Testis (tissue), 3 donors: ENCODE measurements around the gene SF3B5. TPM values are rescaled to one million over a fixed set of nuclear protein-coding genes. Genes with fewer than 3 reads are reported as not detected.

ENCODE experiments used
- DNase-seq: peaks from one replicate; pipeline ENCODE4 v3.0.0-alpha.2; 2019
- H3K27ac ChIP-seq, 2 donors: fragments of 200-600 bp; sonication (generic); one replicate each; pipeline ENCODE4 v1.5.1; 2019
- H3K27me3 ChIP-seq: fragments of 200-600 bp; sonication (generic); one replicate; pipeline ENCODE4 v1.5.1; 2019
- H3K36me3 ChIP-seq: fragments of 200-600 bp; sonication (generic); one replicate; pipeline ENCODE4 v1.5.1; 2017; ENCODE audit warnings: low read depth; ENCODE audit errors: missing control alignments
- H3K4me1 ChIP-seq: fragments of 200-600 bp; sonication (generic); one replicate; pipeline ENCODE4 v1.5.1; 2019
- H3K4me3 ChIP-seq, 2 donors: fragments of 200-600 bp; sonication (generic); one replicate each; pipeline ENCODE4 v1.5.1; 2017 to 2019
- H3K9me3 ChIP-seq: fragments of 200-600 bp; sonication (generic); one replicate; pipeline ENCODE4 v1.5.1; 2017
- POLR2A ChIP-seq: fragments of 450-650 bp; IDR thresholded peaks from one replicate; pipeline ENCODE4 v1.6.1; 2017; ENCODE audit warnings: antibody characterized with exemption, mild to moderate bottlenecking, moderate library complexity
- WGBS, 2 donors: methylation state at CpG; one replicate each; pipeline ENCODE4 v1.1.5; 2018; 5-methylcytosine and 5-hydroxymethylcytosine counted together
- intact Hi-C: fragments of 100-400 bp; cut with DNase I; formaldehyde crosslinking; loops from one replicate; pipeline ENCODE4 v1.15.1; 2023; ENCODE audit warnings: low total_unique reads
- polyA plus RNA-seq: library from polyadenylated mRNA; stranded (reverse); fragments of 350-450 nt; fragmentation: Illumina TruSeq; extraction: RNeasy Lipid Tissue Mini Kit (QIAGEN cat#74804); gene quantifications from one replicate; pipeline ENCODE4 v1.2.3, GENCODE V29; 2014; ENCODE audit warnings: low read depth, low replicate concordance; ENCODE audit not compliant: insufficient read depth
- total RNA-seq, 2 donors: library from RNA; depleted of rRNA; stranded (reverse); fragments of >200 nt; gene quantifications; one replicate each; pipeline ENCODE4 v1.2.3, GENCODE V29; 2016
- TF ChIP-seq, protein P1 (sequence below), 3 experiments: fragments of 450-650 bp in 2 of 3; fragments of 200-600 bp in 1 of 3; sonication (generic) in 1 of 3; IDR thresholded peaks; one replicate each; pipeline ENCODE4 v1.5.1; 2016 to 2019; ENCODE audit warnings: antibody characterized with exemption in 3 of 3, mild to moderate bottlenecking in 2 of 3, moderate library complexity in 1 of 3

The SF3B5 gene
- total and polyA plus RNA-seq, 3 donors from 2014 or later: 153 to 200 (median 174) TPM

DNA sequence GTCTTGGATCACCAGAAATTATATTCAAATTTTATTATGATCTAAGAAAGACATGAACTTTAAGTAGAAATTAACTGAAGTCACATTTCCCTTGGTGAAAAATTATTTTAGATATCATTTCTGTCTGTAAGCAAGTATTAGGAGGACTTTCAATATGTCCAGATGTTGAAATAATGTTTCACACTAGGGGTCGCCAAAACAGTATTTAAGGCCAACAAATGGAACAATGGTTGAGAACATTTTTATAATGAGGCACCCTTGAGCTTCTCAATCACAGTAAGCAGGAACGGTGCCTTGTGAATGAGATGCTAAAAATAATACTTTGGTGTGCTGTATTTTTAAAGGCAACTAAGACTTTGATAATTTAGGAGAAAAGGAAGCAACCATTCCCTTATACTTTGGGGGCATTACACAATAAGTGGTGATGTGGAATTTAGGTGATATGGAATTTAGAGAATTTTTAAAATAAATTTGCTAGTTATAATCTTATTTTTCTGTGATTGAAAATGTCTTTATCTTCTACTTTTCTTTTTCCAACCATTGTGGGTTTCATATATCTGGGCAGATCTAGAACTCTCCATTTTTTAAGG lies 9.6 kb upstream of the SF3B5 start:
- Histone ChIP-seq H3K27me3 (no peaks in the 10 kb centered on the region), H3K4me1 (no peaks in the 10 kb centered on the region), H3K9me3 (no peaks in the 10 kb centered on the region), H3K4me3 (no peak overlapping the region), H3K36me3 (no peaks in the 10 kb centered on the region), H3K27ac (no peak overlapping the region)
- intact Hi-C loops: no loop called here
- DNase-seq: peak; percentile 49
- TF ChIP-seq POLR2A: no peak
- TF ChIP-seq, protein P1, sequence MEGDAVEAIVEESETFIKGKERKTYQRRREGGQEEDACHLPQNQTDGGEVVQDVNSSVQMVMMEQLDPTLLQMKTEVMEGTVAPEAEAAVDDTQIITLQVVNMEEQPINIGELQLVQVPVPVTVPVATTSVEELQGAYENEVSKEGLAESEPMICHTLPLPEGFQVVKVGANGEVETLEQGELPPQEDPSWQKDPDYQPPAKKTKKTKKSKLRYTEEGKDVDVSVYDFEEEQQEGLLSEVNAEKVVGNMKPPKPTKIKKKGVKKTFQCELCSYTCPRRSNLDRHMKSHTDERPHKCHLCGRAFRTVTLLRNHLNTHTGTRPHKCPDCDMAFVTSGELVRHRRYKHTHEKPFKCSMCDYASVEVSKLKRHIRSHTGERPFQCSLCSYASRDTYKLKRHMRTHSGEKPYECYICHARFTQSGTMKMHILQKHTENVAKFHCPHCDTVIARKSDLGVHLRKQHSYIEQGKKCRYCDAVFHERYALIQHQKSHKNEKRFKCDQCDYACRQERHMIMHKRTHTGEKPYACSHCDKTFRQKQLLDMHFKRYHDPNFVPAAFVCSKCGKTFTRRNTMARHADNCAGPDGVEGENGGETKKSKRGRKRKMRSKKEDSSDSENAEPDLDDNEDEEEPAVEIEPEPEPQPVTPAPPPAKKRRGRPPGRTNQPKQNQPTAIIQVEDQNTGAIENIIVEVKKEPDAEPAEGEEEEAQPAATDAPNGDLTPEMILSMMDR (IDR thresholded peaks at IDR 0.05): peak; percentile 60 to 77 (median 61)
- WGBS, 2 donors: 20 to 33% methylated on average over 2 of the region's 2 CpGs

DNA sequence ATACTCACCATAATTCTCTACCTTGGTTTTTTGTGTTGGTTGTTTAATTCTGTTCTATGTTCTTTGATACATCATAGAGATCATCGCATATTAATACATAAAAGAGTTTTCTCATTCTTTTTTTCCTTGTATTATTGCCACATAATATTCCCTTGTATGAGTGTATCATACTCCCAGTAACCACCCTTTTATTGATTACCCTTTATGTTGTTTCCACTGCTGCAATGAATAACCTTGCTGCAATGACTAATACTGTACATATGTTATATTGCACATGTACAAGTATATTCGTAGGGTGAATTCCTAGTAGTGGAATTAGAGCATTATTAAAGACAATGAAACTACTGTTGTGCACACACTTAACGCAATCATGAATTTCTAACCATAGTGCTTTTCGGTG lies 9.1 kb upstream of the SF3B5 start:
- no peaks in the 10 kb centered on the region for H3K27me3 ChIP-seq
- WGBS, 2 donors: 59 to 60% methylated on average over 4 of the region's 4 CpGs
- H3K4me3 ChIP-seq: no peak overlapping the region
- H3K9me3 ChIP-seq: no peaks in the 10 kb centered on the region
- no peaks in the 10 kb centered on the region for H3K36me3 ChIP-seq
- H3K27ac ChIP-seq: no peak overlapping the region
- TF ChIP-seq POLR2A: no peak
- TF ChIP-seq, protein P1 (IDR thresholded peaks at IDR 0.05): no peak
- H3K4me1 ChIP-seq: no peaks in the 10 kb centered on the region
- DNase-seq: no peak
- intact Hi-C loops: no loop called here

DNA sequence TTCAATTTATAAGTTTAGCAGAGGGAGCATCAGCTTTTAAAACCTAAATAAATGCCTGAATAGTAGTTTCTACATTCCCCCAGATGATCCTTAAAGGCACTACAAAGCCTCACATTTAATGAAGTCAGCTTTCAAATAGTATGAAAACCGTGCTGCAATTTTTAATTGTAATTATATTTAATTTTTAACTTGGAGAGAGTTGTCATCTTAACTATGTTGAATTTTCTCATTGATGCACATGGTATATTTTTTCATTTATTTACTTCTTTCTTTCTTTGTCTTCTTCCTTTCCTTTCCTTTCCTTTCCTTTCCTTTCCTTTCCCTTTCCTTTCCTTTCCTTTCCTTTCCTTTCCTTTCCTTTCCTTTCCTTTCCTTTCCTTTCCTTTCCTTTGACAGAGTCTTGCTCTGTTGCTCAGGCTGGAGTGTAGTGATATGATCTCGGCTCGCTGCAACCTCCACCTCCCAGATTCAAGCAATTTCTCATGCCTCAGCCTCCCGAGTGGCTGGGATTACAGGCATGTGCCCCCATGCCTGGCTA lies 7.7 kb upstream of the SF3B5 start:
- intact Hi-C loops: no loop called here

DNA sequence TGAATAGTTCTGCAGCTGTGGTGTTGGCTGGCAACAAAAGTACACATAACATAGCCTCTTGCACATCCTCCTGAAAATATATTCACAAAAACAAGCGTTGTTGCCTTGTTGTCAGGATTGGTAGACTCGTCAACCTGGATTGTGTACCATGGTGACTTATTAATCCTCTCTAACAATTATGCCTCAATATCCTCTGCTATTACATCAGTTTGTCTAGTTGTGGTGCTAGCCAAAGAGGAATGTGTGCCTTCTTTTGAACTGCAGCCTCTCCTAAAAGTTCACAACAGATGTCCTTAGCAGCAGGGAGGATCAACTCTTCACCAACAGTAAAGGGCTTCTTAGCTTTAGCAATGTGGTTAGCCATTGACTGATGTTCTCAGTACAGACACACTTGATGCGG lies 3.6 kb upstream of the SF3B5 start:
- WGBS, 2 donors: 73 to 91% methylated on average over 3 of the region's 3 CpGs
- no peak for DNase-seq
- Histone ChIP-seq H3K36me3 (no peaks in the 10 kb centered on the region), H3K4me1 (peaks cover 7% of the 10 kb centered on the region), H3K9me3 (no peaks in the 10 kb centered on the region), H3K27ac (no peak overlapping the region), H3K4me3 (no peak overlapping the region), H3K27me3 (no peaks in the 10 kb centered on the region)
- intact Hi-C loops: no loop called here
- TF ChIP-seq, protein P1 (IDR thresholded peaks at IDR 0.05): no peak
- TF ChIP-seq POLR2A: no peak

More for the DNA sequence above, 7.7 kb upstream of the SF3B5 start:
- no peak overlapping the region for H3K4me3 ChIP-seq
- H3K27me3 ChIP-seq: no peaks in the 10 kb centered on the region
- no peaks in the 10 kb centered on the region for H3K4me1 ChIP-seq
- no peak overlapping the region for H3K27ac ChIP-seq
- TF ChIP-seq, protein P1 (IDR thresholded peaks at IDR 0.05): no peak
- no peak for TF ChIP-seq POLR2A
- no peaks in the 10 kb centered on the region for H3K9me3 ChIP-seq
- 88 to 89% methylated on average over 4 of the region's 4 CpGs for WGBS, 2 donors
- no peak for DNase-seq
- H3K36me3 ChIP-seq: no peaks in the 10 kb centered on the region

DNA sequence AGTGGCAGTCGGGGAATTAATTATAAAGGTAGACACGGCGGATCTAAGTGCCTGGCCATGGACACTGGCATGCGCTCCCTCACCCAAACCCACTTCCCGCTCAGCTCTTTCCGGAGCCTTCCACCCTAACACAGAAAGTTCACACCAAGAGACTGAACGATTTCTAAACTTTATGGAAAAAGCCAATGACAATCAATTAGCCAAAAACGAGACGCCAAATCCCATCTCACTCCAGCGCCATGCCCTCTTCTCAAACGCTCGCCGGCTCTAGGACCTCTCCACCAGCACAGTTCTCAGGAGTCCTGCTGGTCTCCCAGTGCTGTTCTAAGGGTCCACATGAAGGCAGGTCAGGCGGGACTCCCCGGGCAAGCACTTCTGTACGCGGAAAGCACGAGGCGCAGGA lies 641 bp downstream of the SF3B5 start:
- Histone ChIP-seq H3K9me3 (no peaks in the 10 kb centered on the region), H3K4me3 (peak overlapping the region; percentile 79), H3K27me3 (no peaks in the 10 kb centered on the region), H3K36me3 (no peaks in the 10 kb centered on the region), H3K4me1 (peaks cover 10% of the 10 kb centered on the region), H3K27ac (peak overlapping the region; percentile 75 to 78)
- TF ChIP-seq POLR2A: no peak
- TF ChIP-seq, protein P1 (IDR thresholded peaks at IDR 0.05): no peak
- no peak for DNase-seq
- intact Hi-C loops: no loop called here
- WGBS, 2 donors: 1% methylated on average over 16 to 19 of the region's 19 CpGs
